HEK293T (cell line): Measurements from ENCODE around the gene HOXD9.

Experiments used
- CTCF ChIA-PET: fragments of 350-600 bp; formaldehyde crosslinking; extraction: SDS; loops from one replicate; lab custom pipeline; 2021; ENCODE audit warnings: antibody characterized with exemption, inconsistent platforms; lab: Yijun Ruan, JAX
- POLR2A ChIA-PET: fragments of 350-600 bp; formaldehyde crosslinking; extraction: SDS; loops from one replicate; lab custom pipeline; 2020; ENCODE audit warnings: antibody characterized with exemption, inconsistent platforms; lab: Yijun Ruan, JAX
- DNase-seq: peaks from one replicate; pipeline ENCODE4 v3.0.0; 2012; ENCODE audit warnings: mixed read lengths; ENCODE audit errors: extremely low spot score
- ARNT ChIP-seq: fragments of 450-650 bp; IDR thresholded peaks from 2 replicates; pipeline ENCODE4 v1.6.1; 2017; ENCODE audit warnings: mild to moderate bottlenecking
- BHLHE40 ChIP-seq: fragments of 450-650 bp; IDR thresholded peaks from 2 replicates; pipeline ENCODE4 v1.6.1; 2016; ENCODE audit warnings: mild to moderate bottlenecking, moderate library complexity, borderline replicate concordance
- CTBP1 ChIP-seq: fragments of 450-650 bp; IDR thresholded peaks from 2 replicates; pipeline ENCODE4 v1.6.1; 2016; ENCODE audit warnings: borderline replicate concordance
- ELF4 ChIP-seq: fragments of 450-650 bp; IDR thresholded peaks from 2 replicates; pipeline ENCODE4 v1.6.1; 2017; ENCODE audit warnings: antibody characterized with exemption
- FOXA1 ChIP-seq: fragments of 450-650 bp; IDR thresholded peaks from 2 replicates; pipeline ENCODE4 v1.6.1; 2016; ENCODE audit warnings: mild to moderate bottlenecking
- FOXK2 ChIP-seq: fragments of 450-650 bp; IDR thresholded peaks from 2 replicates; pipeline ENCODE4 v1.6.1; 2016; ENCODE audit warnings: mild to moderate bottlenecking
- FOXM1 ChIP-seq: fragments of 450-650 bp; IDR thresholded peaks from 2 replicates; pipeline ENCODE4 v1.6.1; 2017; ENCODE audit warnings: mild to moderate bottlenecking, borderline replicate concordance
- HDGF ChIP-seq: fragments of 450-650 bp; IDR thresholded peaks from 2 replicates; pipeline ENCODE4 v1.6.1; 2017; ENCODE audit warnings: antibody characterized with exemption, borderline replicate concordance
- L3MBTL2 ChIP-seq: fragments of 450-650 bp; conservative IDR thresholded peaks from 2 replicates; pipeline ENCODE4 v1.6.1; 2016; ENCODE audit warnings: mild to moderate bottlenecking
- LEF1 ChIP-seq: fragments of 450-650 bp; IDR thresholded peaks from 2 replicates; pipeline ENCODE4 v1.6.1; 2017; ENCODE audit warnings: mild to moderate bottlenecking, borderline replicate concordance
- NFRKB ChIP-seq: fragments of 450-650 bp; IDR thresholded peaks from 2 replicates; pipeline ENCODE4 v1.6.1; 2016; ENCODE audit warnings: mild to moderate bottlenecking, moderate library complexity
- PKNOX1 ChIP-seq: fragments of 450-650 bp; IDR thresholded peaks from 2 replicates; pipeline ENCODE4 v1.6.1; 2016
- SP1 ChIP-seq: fragments of 450-650 bp; IDR thresholded peaks from 2 replicates; pipeline ENCODE4 v1.6.1; 2017
- SUZ12 ChIP-seq: fragments of 450-650 bp; IDR thresholded peaks from 2 replicates; pipeline ENCODE4 v1.6.1; 2016; ENCODE audit warnings: mild to moderate bottlenecking
- TARDBP ChIP-seq: fragments of 450-650 bp; IDR thresholded peaks from 2 replicates; pipeline ENCODE4 v1.6.1; 2016
- ZNF384 ChIP-seq: fragments of 450-650 bp; IDR thresholded peaks from 2 replicates; pipeline ENCODE4 v1.6.1; 2016

Gene HOXD9

GRCh38 chr2:176123411-176124109 is 1.0 kb downstream of the HOXD9 start:
- peak; percentile 88 for TF ChIP-seq PKNOX1
- TF ChIP-seq ARNT: no peak
- TF ChIP-seq ZNF384: no peak
- TF ChIP-seq ELF4: no peak
- TF ChIP-seq CTBP1: peak; percentile 64; the same call in 1 of the 2 replicates
- TF ChIP-seq HDGF: no peak
- TF ChIP-seq SP1: no peak
- TF ChIP-seq TARDBP: no peak
- DNase-seq: no peak
- CTCF ChIA-PET: no interaction called here
- POLR2A ChIA-PET: interaction anchor here (1.3 kb wide), 1 partner anchor 19 kb away, joined by 4 read pairs; no protein-coding TSS in a partner anchor

- POLR2A ChIA-PET: interaction anchor here (1.3 to 3.8 kb wide), 2 partner anchors 19 kb away, joined by 4 to 24 read pairs; no protein-coding TSS in a partner anchor
- DNase-seq: no peak
- TF ChIP-seq FOXA1: no peak
- no peak for TF ChIP-seq FOXK2
- no peak for TF ChIP-seq ARNT
- TF ChIP-seq NFRKB: no peak
- no peak for TF ChIP-seq SP1
- no peak for TF ChIP-seq ELF4
- no peak for TF ChIP-seq BHLHE40
- no peak for TF ChIP-seq PKNOX1
- TF ChIP-seq LEF1: no peak
- no peak for TF ChIP-seq HDGF
- no peak for TF ChIP-seq SUZ12
- no peak for TF ChIP-seq CTBP1
- TF ChIP-seq TARDBP: no peak
- TF ChIP-seq FOXM1: no peak
- TF ChIP-seq L3MBTL2: no peak
- TF ChIP-seq ZNF384: no peak
- CTCF ChIA-PET: interaction anchor here (1.9 to 2.8 kb wide), 2 partner anchors 527 to 530 kb away, joined by 6 to 25 read pairs; no protein-coding TSS in a partner anchor
Measured at GRCh38 chr2:176124110-176124946, 1.8 kb downstream of the HOXD9 start.

- TF ChIP-seq HDGF (no peak), CTBP1 (no peak), ZNF384 (no peak), ELF4 (no peak), ARNT (no peak), FOXK2 (no peak), L3MBTL2 (no peak), FOXA1 (no peak), NFRKB (no peak), BHLHE40 (no peak), FOXM1 (no peak), LEF1 (no peak), SP1 (no peak), TARDBP (no peak), SUZ12 (no peak), PKNOX1 (no peak)
- DNase-seq: no peak
- ChIA-PET CTCF (interaction anchor here (1.9 to 2.8 kb wide), 2 partner anchors 526 to 529 kb away, joined by 6 to 25 read pairs; no protein-coding TSS in a partner anchor), POLR2A (interaction anchor here (3.8 kb wide), 1 partner anchor 20 kb away, joined by 24 read pairs; no protein-coding TSS in a partner anchor)
Measured at GRCh38 chr2:176124947-176125771, 2.6 kb downstream of the HOXD9 start.

GRCh38 chr2:176125772-176126054 is 3.2 kb downstream of the HOXD9 start:
- POLR2A ChIA-PET: interaction anchor here (3.8 kb wide), 1 partner anchor 20 kb away, joined by 24 read pairs; no protein-coding TSS in a partner anchor
- no peak for DNase-seq
- CTCF ChIA-PET: interaction anchor here (1.9 to 2.8 kb wide), 2 partner anchors 526 to 529 kb away, joined by 6 to 25 read pairs; no protein-coding TSS in a partner anchor
- no peak for TF ChIP-seq PKNOX1
- no peak for TF ChIP-seq FOXA1
- no peak for TF ChIP-seq BHLHE40
- TF ChIP-seq L3MBTL2: no peak
- TF ChIP-seq TARDBP: no peak
- TF ChIP-seq LEF1: no peak
- TF ChIP-seq CTBP1: no peak
- TF ChIP-seq ELF4: no peak
- no peak for TF ChIP-seq SUZ12
- no peak for TF ChIP-seq ARNT
- no peak for TF ChIP-seq SP1
- no peak for TF ChIP-seq FOXK2
- TF ChIP-seq FOXM1: no peak
